Measurements from ENCODE around the gene DDX31.

GRCh38 chr9:132575005-132575609, 94.7 kb downstream of the DDX31 start:
- no peak for TF ChIP-seq EZH2 (IDR thresholded peaks at IDR 0.05; ENCODE audit: borderline replicate concordance, low read length)
- peak; percentile 65 to 83 for TF ChIP-seq CTCF (conservative IDR thresholded peaks at IDR 0.05 in 1 of 2, IDR thresholded peaks at IDR 0.05 in 1 of 2; ENCODE audit: extremely low read depth in 1 of 2, insufficient read depth in 1 of 2, low read depth in 1 of 2, low read length in 2 of 2)

Measured in mammary epithelial cell (primary cell).